CD4-positive, alpha-beta T cell (primary cell): ENCODE measurements around the gene GPR107. TPM values are rescaled to one million over a fixed set of nuclear protein-coding genes. Genes with fewer than 3 reads are reported as not detected.

ENCODE experiments used
- ATAC-seq: fragments of 200-7000 bp; cut with Tn5 transposase; one replicate; pipeline ENCODE4 v1.10.0; 2022; ENCODE audit warnings: mild to moderate bottlenecking; ENCODE audit not compliant: poor library complexity
- CTCF ChIA-PET: fragments of 350-600 bp; sonication (Branson Sonifier 250); formaldehyde crosslinking; loops from one replicate; lab custom pipeline; 2021; ENCODE audit warnings: antibody characterized with exemption, inconsistent platforms; lab: Charles Lee
- POLR2A ChIA-PET: fragments of 350-600 bp; sonication (Branson Sonifier 250); formaldehyde crosslinking; loops from one replicate; lab custom pipeline; 2021; ENCODE audit warnings: antibody characterized with exemption, inconsistent platforms; lab: Charles Lee
- DNase-seq, 14 experiments: peaks; one replicate each; pipeline ENCODE4 v3.0.0-alpha.2; 2013 to 2020; ENCODE audit warnings: mixed read lengths in 2 of 14
- H3K27ac ChIP-seq, 2 donors: one replicate each; pipeline versions ENCODE4 v1.5.1 to v1.7.0; 2013; ENCODE audit warnings: low read length in 2 of 2, low read depth in 1 of 2, mild to moderate bottlenecking in 1 of 2
- H3K27me3 ChIP-seq, 2 experiments: 1 replicate in 1 of 2; 2 replicates in 1 of 2; pipeline versions ENCODE4 v1.6.1 to v1.7.0; 2013; ENCODE audit warnings: low read length in 2 of 2, control low read depth in 1 of 2, mild to moderate bottlenecking in 1 of 2, moderate library complexity in 1 of 2; ENCODE audit not compliant: insufficient read depth in 2 of 2, control insufficient read depth in 1 of 2
- H3K36me3 ChIP-seq: one replicate; pipeline ENCODE4 v1.6.1; 2013; ENCODE audit warnings: low read length, control low read depth; ENCODE audit not compliant: insufficient read depth
- H3K4me1 ChIP-seq: one replicate; pipeline ENCODE4 v1.6.1; 2013; ENCODE audit warnings: low read length, control low read depth; ENCODE audit not compliant: insufficient read depth
- H3K4me3 ChIP-seq: one replicate; pipeline ENCODE4 v1.5.1; 2013; ENCODE audit warnings: mild to moderate bottlenecking, low read length, moderate library complexity
- H3K9me3 ChIP-seq, 2 experiments: 1 replicate in 1 of 2; 2 replicates in 1 of 2; pipeline versions ENCODE4 v1.6.1 to v1.7.0; 2013; ENCODE audit warnings: low read length in 2 of 2, mild to moderate bottlenecking in 2 of 2, control low read depth in 1 of 2, moderate library complexity in 1 of 2; ENCODE audit not compliant: control insufficient read depth in 1 of 2, insufficient read depth in 1 of 2
- H3K27ac Mint-ChIP-seq: one replicate; pipeline ENCODE4 v1.8.0; 2020; ENCODE audit warnings: mixed read lengths
- H3K27me3 Mint-ChIP-seq: one replicate; pipeline ENCODE4 v1.8.0; 2021; ENCODE audit warnings: mixed read lengths
- H3K36me3 Mint-ChIP-seq: one replicate; pipeline ENCODE4 v1.8.0; 2021; ENCODE audit warnings: low read depth, mixed read lengths
- H3K4me1 Mint-ChIP-seq: one replicate; pipeline ENCODE4 v1.8.0; 2021; ENCODE audit warnings: low read depth, mixed read lengths
- H3K4me3 Mint-ChIP-seq: one replicate; pipeline ENCODE4 v1.8.0; 2020; ENCODE audit warnings: mild to moderate bottlenecking, mixed read lengths
- H3K9me3 Mint-ChIP-seq: one replicate; pipeline ENCODE4 v1.8.0; 2020; ENCODE audit warnings: mixed read lengths
- intact Hi-C, 2 experiments: fragments of 100-400 bp; cut with DNase I in 1 of 2; cut with micrococcal nuclease in 1 of 2; formaldehyde crosslinking; loops; one replicate each; pipeline versions ENCODE4 v1.15.1 to v1.9.0; 2023 to 2025; cut with DNase I, micrococcal nuclease
- total RNA-seq, 174 experiments: library from RNA in 2 of 174; stranded (reverse) in 2 of 174; gene quantifications; one replicate each; pipeline ENCODE4 v1.2.3 and lab custom pipeline; 2021 to 2026
- TF ChIP-seq, protein P1 (sequence below): fragments of 200-600 bp; IDR thresholded peaks from one replicate; pipeline ENCODE4 v1.8.0; 2022; ENCODE audit warnings: antibody characterized with exemption, mild to moderate bottlenecking

GPR107 gene
- total RNA-seq, 2 experiments from 2014 or later = 18.9 to 19.2 TPM

DNA sequence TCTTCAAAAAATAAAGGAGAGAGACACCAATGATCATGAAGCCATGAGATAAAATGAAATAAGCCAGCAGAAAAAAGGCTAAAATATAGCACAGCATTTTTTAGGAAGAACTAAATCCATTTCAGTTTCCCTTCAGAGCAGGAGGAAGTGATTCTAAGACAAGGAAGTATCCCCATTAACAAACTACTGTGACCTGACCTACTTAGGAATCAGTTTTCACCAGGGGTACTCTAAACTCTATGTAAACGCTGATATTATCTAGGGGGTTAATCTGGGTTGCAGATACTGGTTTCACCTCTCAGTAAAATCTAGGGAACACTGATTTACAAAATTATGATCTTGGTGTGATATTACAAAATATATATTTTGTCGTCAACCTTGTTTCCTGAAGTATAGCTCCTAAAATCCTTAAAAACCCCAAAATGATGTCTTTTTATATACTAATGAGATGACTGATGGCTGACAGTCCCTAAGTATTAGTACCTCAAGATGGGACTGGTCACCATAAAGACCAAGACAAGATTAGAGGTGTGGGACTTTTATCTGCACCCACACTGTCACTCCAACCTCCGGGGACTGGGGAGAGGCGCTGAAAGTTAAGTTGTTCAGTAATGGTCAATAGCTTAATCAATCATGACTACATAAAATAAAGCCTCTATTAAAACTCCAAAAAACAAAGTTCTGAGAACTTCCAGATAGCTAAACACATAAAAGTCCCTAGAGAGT is 7.8 kb upstream of the GPR107 start:
- H3K27me3 ChIP-seq = no peaks in the 10 kb centered on the region
- CTCF ChIA-PET = interaction anchor here (1.0 to 1.5 kb wide), 2 partner anchors 12 to 161 kb away, joined by 3 read pairs; no protein-coding TSS in a partner anchor
- no peak for ATAC-seq
- Mint-ChIP-seq H3K36me3 (peaks cover 19% of the 10 kb centered on the region), H3K27ac (peak overlapping the region; percentile 82), H3K27me3 (no peaks in the 10 kb centered on the region), H3K9me3 (no peaks in the 10 kb centered on the region), H3K4me1 (peaks cover 55% of the 10 kb centered on the region), H3K4me3 (peak overlapping the region; percentile 76)
- H3K36me3 ChIP-seq = no peaks in the 10 kb centered on the region
- H3K9me3 ChIP-seq = no peaks in the 10 kb centered on the region
- no peak overlapping the region for H3K4me3 ChIP-seq
- POLR2A ChIA-PET = interaction anchor here (0.9 to 9.2 kb wide), 6 partner anchors 8 to 156 kb away, joined by 3 to 206 read pairs (median 6); partner anchors contain the start of gene GPR107
- peaks cover 16% of the 10 kb centered on the region for H3K4me1 ChIP-seq
- DNase-seq = no peak
- TF ChIP-seq, protein P1, sequence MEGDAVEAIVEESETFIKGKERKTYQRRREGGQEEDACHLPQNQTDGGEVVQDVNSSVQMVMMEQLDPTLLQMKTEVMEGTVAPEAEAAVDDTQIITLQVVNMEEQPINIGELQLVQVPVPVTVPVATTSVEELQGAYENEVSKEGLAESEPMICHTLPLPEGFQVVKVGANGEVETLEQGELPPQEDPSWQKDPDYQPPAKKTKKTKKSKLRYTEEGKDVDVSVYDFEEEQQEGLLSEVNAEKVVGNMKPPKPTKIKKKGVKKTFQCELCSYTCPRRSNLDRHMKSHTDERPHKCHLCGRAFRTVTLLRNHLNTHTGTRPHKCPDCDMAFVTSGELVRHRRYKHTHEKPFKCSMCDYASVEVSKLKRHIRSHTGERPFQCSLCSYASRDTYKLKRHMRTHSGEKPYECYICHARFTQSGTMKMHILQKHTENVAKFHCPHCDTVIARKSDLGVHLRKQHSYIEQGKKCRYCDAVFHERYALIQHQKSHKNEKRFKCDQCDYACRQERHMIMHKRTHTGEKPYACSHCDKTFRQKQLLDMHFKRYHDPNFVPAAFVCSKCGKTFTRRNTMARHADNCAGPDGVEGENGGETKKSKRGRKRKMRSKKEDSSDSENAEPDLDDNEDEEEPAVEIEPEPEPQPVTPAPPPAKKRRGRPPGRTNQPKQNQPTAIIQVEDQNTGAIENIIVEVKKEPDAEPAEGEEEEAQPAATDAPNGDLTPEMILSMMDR = no peak
- intact Hi-C loops = no loop called here
- H3K27ac ChIP-seq = no peak overlapping the region

GRCh38 chr9:130049431-130050210 is 4.1 kb upstream of the GPR107 start:
- no peaks in the 10 kb centered on the region for H3K27me3 ChIP-seq
- ATAC-seq (no peak), DNase-seq (no peak)
- TF ChIP-seq, protein P1 = no peak
- Mint-ChIP-seq H3K9me3 (no peaks in the 10 kb centered on the region), H3K4me3 (no peak overlapping the region), H3K27me3 (no peaks in the 10 kb centered on the region), H3K27ac (no peak overlapping the region), H3K36me3 (no peaks in the 10 kb centered on the region), H3K4me1 (peaks cover 43% of the 10 kb centered on the region)
- intact Hi-C loops = no loop called here
- H3K36me3 ChIP-seq = no peaks in the 10 kb centered on the region
- H3K4me3 ChIP-seq = no peak overlapping the region
- H3K4me1 ChIP-seq = peaks cover 26% of the 10 kb centered on the region
- no peak overlapping the region for H3K27ac ChIP-seq
- ChIA-PET CTCF (interaction anchor here (1.5 kb wide), 1 partner anchor 323 kb away, joined by 4 read pairs; no protein-coding TSS in a partner anchor), POLR2A (interaction anchor here (1.4 kb wide), 1 partner anchor 10 kb away, joined by 3 read pairs; no protein-coding TSS in a partner anchor)
- H3K9me3 ChIP-seq = no peaks in the 10 kb centered on the region

DNA sequence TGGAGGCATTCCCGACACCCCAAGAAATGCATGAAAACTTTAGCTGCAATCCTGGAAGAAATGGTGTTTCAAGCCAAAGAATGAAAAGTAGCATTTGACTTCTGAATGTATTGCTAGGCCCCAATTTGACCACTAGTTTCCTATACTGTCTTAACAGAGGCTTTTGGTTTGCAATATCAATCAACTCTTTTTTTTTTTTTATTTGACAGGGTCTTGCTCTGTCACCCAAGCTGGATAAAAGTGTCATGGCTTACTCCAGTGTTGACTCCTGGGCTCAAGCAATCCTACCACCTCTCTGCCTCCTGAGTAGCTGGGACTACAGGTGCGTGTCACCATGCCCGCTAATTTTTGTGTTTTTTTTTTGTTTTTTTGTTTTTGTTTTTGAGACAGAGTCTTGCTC is 3.2 kb upstream of the GPR107 start:
- peak overlapping the region; percentile 36 for H3K27ac Mint-ChIP-seq
- H3K27me3 Mint-ChIP-seq = no peaks in the 10 kb centered on the region
- no peaks in the 10 kb centered on the region for H3K9me3 Mint-ChIP-seq
- intact Hi-C loops = no loop called here
- peak overlapping the region; percentile 34 for H3K4me3 Mint-ChIP-seq
- H3K36me3 Mint-ChIP-seq = no peaks in the 10 kb centered on the region
- H3K4me1 Mint-ChIP-seq = peaks cover 36% of the 10 kb centered on the region
- Histone ChIP-seq H3K27ac (no peak overlapping the region), H3K4me3 (no peak overlapping the region), H3K36me3 (no peaks in the 10 kb centered on the region), H3K4me1 (peaks cover 32% of the 10 kb centered on the region), H3K9me3 (no peaks in the 10 kb centered on the region), H3K27me3 (no peaks in the 10 kb centered on the region)
- ChIA-PET CTCF (interaction anchor here (1.5 kb wide), 1 partner anchor 324 kb away, joined by 4 read pairs; no protein-coding TSS in a partner anchor), POLR2A (interaction anchor here (1.4 kb wide), 1 partner anchor 11 kb away, joined by 3 read pairs; no protein-coding TSS in a partner anchor)
- DNase-seq (no peak), ATAC-seq (no peak)
- TF ChIP-seq, protein P1 = no peak
